ENCODE data around the gene RASD2. TPM values are rescaled to one million over a fixed set of nuclear protein-coding genes. Genes with fewer than 3 reads are reported as not detected.

RASD2 gene
- total RNA-seq, 3 donors from 2014 or later (not counting 1 experiment from before 2014, with no cell fraction given): 0.20 to 0.64 (median 0.20) TPM

GRCh38 chr22:35496768-35497312 is 43.8 kb upstream of the RASD2 start:
- H3K27me3 Mint-ChIP-seq (ENCODE audit: low read depth in 2 of 2): peaks cover 10 to 35% of the 10 kb centered on the region in 2 donors
- no peak overlapping the region for H3K27ac Mint-ChIP-seq
- H3K4me3 Mint-ChIP-seq: no peak overlapping the region
- Histone ChIP-seq H3K4me1 (ENCODE audit: control insufficient read depth, insufficient read depth, low read length) (no peaks in the 10 kb centered on the region), H3K27me3 (ENCODE audit: control insufficient read depth, insufficient read depth, low read length) (peaks cover 2% of the 10 kb centered on the region), H3K9me3 (ENCODE audit: control insufficient read depth, insufficient read depth, low read length) (no peaks in the 10 kb centered on the region), H3K4me3 (ENCODE audit: low read length) (no peak overlapping the region), H3K27ac (ENCODE audit: low read length) (no peak overlapping the region), H3K36me3 (ENCODE audit: control insufficient read depth, insufficient read depth, low read length) (no peaks in the 10 kb centered on the region)
- WGBS (ENCODE audit: insufficient coverage): 75% methylated on average over 3 of the region's 6 CpGs
- ATAC-seq (no peak), DNase-seq (no peak)
- no peak for TF ChIP-seq CTCF (IDR thresholded peaks at IDR 0.05)
- no peaks in the 10 kb centered on the region for H3K4me1 Mint-ChIP-seq
- intact Hi-C loops (cut with micrococcal nuclease): no loop called here
- no peaks in the 10 kb centered on the region for H3K9me3 Mint-ChIP-seq
- H3K36me3 Mint-ChIP-seq: no peaks in the 10 kb centered on the region

- H3K4me3 Mint-ChIP-seq: no peak overlapping the region
- no peak overlapping the region for H3K27ac Mint-ChIP-seq
- H3K4me3 ChIP-seq (ENCODE audit: low read length): no peak overlapping the region
- H3K27me3 ChIP-seq (ENCODE audit: control insufficient read depth, insufficient read depth, low read length): peaks cover 2% of the 10 kb centered on the region
- intact Hi-C loops (cut with micrococcal nuclease): no loop called here
- no peak for DNase-seq
- H3K36me3 ChIP-seq (ENCODE audit: control insufficient read depth, insufficient read depth, low read length): no peaks in the 10 kb centered on the region
- no peak for ATAC-seq
- H3K27ac ChIP-seq (ENCODE audit: low read length): no peak overlapping the region
- H3K36me3 Mint-ChIP-seq: no peaks in the 10 kb centered on the region
- H3K4me1 Mint-ChIP-seq: no peaks in the 10 kb centered on the region
- peaks cover 17 to 28% of the 10 kb centered on the region in 2 donors for H3K27me3 Mint-ChIP-seq (ENCODE audit: low read depth in 2 of 2)
- H3K9me3 Mint-ChIP-seq: no peaks in the 10 kb centered on the region
- H3K9me3 ChIP-seq (ENCODE audit: control insufficient read depth, insufficient read depth, low read length): no peaks in the 10 kb centered on the region
- no peak for TF ChIP-seq CTCF (IDR thresholded peaks at IDR 0.05)
- WGBS (ENCODE audit: insufficient coverage): 90% methylated on average over 13 of the region's 14 CpGs
- H3K4me1 ChIP-seq (ENCODE audit: control insufficient read depth, insufficient read depth, low read length): no peaks in the 10 kb centered on the region
Observed at GRCh38 chr22:35498026-35498800, 42.4 kb upstream of the RASD2 start.

- Mint-ChIP-seq H3K36me3 (no peaks in the 10 kb centered on the region), H3K4me3 (no peak overlapping the region), H3K4me1 (no peaks in the 10 kb centered on the region), H3K9me3 (no peaks in the 10 kb centered on the region), H3K27ac (no peak overlapping the region), H3K27me3 (ENCODE audit: low read depth in 2 of 2) (peaks cover 7 to 15% of the 10 kb centered on the region in 2 donors)
- intact Hi-C loops (cut with micrococcal nuclease): no loop called here
- ATAC-seq (no peak), DNase-seq (no peak)
- Histone ChIP-seq H3K4me1 (ENCODE audit: control insufficient read depth, insufficient read depth, low read length) (no peaks in the 10 kb centered on the region), H3K27ac (ENCODE audit: low read length) (no peak overlapping the region), H3K36me3 (ENCODE audit: control insufficient read depth, insufficient read depth, low read length) (no peaks in the 10 kb centered on the region), H3K9me3 (ENCODE audit: control insufficient read depth, insufficient read depth, low read length) (no peaks in the 10 kb centered on the region), H3K27me3 (ENCODE audit: control insufficient read depth, insufficient read depth, low read length) (no peaks in the 10 kb centered on the region), H3K4me3 (ENCODE audit: low read length) (no peak overlapping the region)
- WGBS (ENCODE audit: insufficient coverage): 74% methylated on average over 2 of the region's 3 CpGs
- TF ChIP-seq CTCF (IDR thresholded peaks at IDR 0.05): no peak
Observed at GRCh38 chr22:35502836-35503235, 37.8 kb upstream of the RASD2 start.

Measured in natural killer cell (primary cell).